HCT116 (cell line): ENCODE results near the gene EPHB2. TPM values are rescaled to one million over a fixed set of nuclear protein-coding genes. Genes with fewer than 3 reads are reported as not detected.

Source experiments
- ATAC-seq: fragments of 200-7000 bp; cut with Tn5 transposase; 2 replicates; pipeline ENCODE4 v1.9.1; 2020; ENCODE audit warnings: mild to moderate bottlenecking, moderate library complexity
- BruUV-seq: library from RNA; stranded (reverse); fragments of 400-500 nt; replicated peaks from 2 replicates; lab custom pipeline; 2021; lab: Mats Ljungman, UMichigan
- CTCF ChIA-PET: fragments of 300-600 bp; sonication (Branson Sonifier 250); formaldehyde crosslinking; loops from one replicate; lab custom pipeline; 2021; ENCODE audit warnings: antibody characterized with exemption; lab: Charles Lee
- POLR2A ChIA-PET: fragments of 300-600, 350-600 bp; sonication (Branson Sonifier 250); formaldehyde crosslinking; loops from one replicate; lab custom pipeline; 2021; ENCODE audit warnings: antibody characterized with exemption; lab: Charles Lee
- RAD21 ChIA-PET, 2 experiments: fragments of 300-600 bp; sonication (Branson Sonifier 250); formaldehyde crosslinking; loops; one replicate each; lab custom pipeline; 2023; ENCODE audit warnings: low total read pairs in 2 of 2; ENCODE audit not compliant: uncharacterized antibody in 2 of 2, unreplicated experiment in 2 of 2, low non-redundant PET in 1 of 2; lab: Charles Lee
- DNase-seq: peaks from one replicate; pipeline ENCODE4 v3.0.0-alpha.2; 2010; ENCODE audit warnings: low read depth, low spot score
- H2AFZ ChIP-seq: fragments of 200-600 bp; shearing (Covaris generic), sonication (generic); 2 replicates; pipeline ENCODE4 v1.6.1; 2017; ENCODE audit warnings: low read depth, mixed run types, mixed read lengths, antibody characterized with exemption, low read length; ENCODE audit not compliant: poor library complexity, severe bottlenecking
- H3K27ac ChIP-seq: 2 replicates; pipeline ENCODE4 v1.5.1; 2012; ENCODE audit warnings: low read depth, low read length
- H3K27me3 ChIP-seq: fragments of 200-600 bp; sonication (generic); 2 replicates; pipeline ENCODE4 v1.6.1; 2016; ENCODE audit warnings: mixed run types, low read length, mixed read lengths; ENCODE audit not compliant: insufficient read depth
- H3K36me3 ChIP-seq, 2 experiments: fragments of 200-500 bp in 1 of 2; fragments of 200-600 bp in 1 of 2; sonication (Bioruptor generic) in 1 of 2; sonication (generic) in 1 of 2; 2 replicates each; pipeline versions ENCODE4 v1.5.1 to v1.6.1; 2014 to 2016; ENCODE audit warnings: low read length in 2 of 2, inconsistent platforms in 1 of 2, mixed read lengths in 1 of 2, mixed run types in 1 of 2; ENCODE audit not compliant: insufficient read depth in 2 of 2, control insufficient read depth in 1 of 2
- H3K4me1 ChIP-seq, 2 experiments: fragments of 200-600 bp in 1 of 2; sonication (generic) in 1 of 2; 2 replicates each; pipeline versions ENCODE4 v1.5.1 to v1.6.1; 2012 to 2017; ENCODE audit warnings: low read length in 2 of 2, inconsistent platforms in 1 of 2, mild to moderate bottlenecking in 1 of 2, mixed read lengths in 1 of 2, mixed run types in 1 of 2, moderate library complexity in 1 of 2; ENCODE audit not compliant: insufficient read depth in 2 of 2, control insufficient read depth in 1 of 2
- H3K4me2 ChIP-seq: fragments of 200-600 bp; sonication (generic); 2 replicates; pipeline ENCODE4 v1.6.1; 2017; ENCODE audit warnings: mixed run types, low read length, mixed read lengths
- H3K4me3 ChIP-seq, 2 experiments: fragments of 200-600 bp in 1 of 2; sonication (generic) in 1 of 2; replicated peaks in 1 of 2; 2 replicates each; pipeline ENCODE4 v1.5.1; 2011 to 2016; ENCODE audit warnings: low read length in 2 of 2, control low read depth in 1 of 2, low read depth in 1 of 2, mild to moderate bottlenecking in 1 of 2, mixed read lengths in 1 of 2, mixed run types in 1 of 2
- H3K79me2 ChIP-seq: fragments of 200-600 bp; sonication (generic); 2 replicates; pipeline ENCODE4 v1.6.1; 2017; ENCODE audit warnings: mild to moderate bottlenecking, mixed run types, low read length, moderate library complexity, mixed read lengths; ENCODE audit not compliant: insufficient read depth
- H3K9ac ChIP-seq: fragments of 200-600 bp; sonication (generic); 2 replicates; pipeline ENCODE4 v1.6.1; 2016; ENCODE audit warnings: low read length, mixed read lengths
- H3K9me2 ChIP-seq: fragments of 200-600 bp; sonication (generic), shearing (Covaris generic); 2 replicates; pipeline ENCODE4 v1.6.1; 2017; ENCODE audit warnings: mixed run types, mild to moderate bottlenecking, moderate library complexity; ENCODE audit not compliant: insufficient read depth
- H3K9me3 ChIP-seq, 2 experiments: fragments of 200-500 bp in 1 of 2; fragments of 200-600 bp in 1 of 2; sonication (Bioruptor generic) in 1 of 2; sonication (generic) in 1 of 2; 2 replicates each; pipeline ENCODE4 v1.6.1; 2014 to 2017; ENCODE audit warnings: low read length in 2 of 2, mixed read lengths in 2 of 2, inconsistent platforms in 1 of 2, low read depth in 1 of 2, mild to moderate bottlenecking in 1 of 2, mixed run types in 1 of 2, moderate library complexity in 1 of 2; ENCODE audit not compliant: control insufficient read depth in 1 of 2, insufficient read depth in 1 of 2
- H4K20me1 ChIP-seq: fragments of 200-600 bp; sonication (generic), shearing (Covaris generic); 2 replicates; pipeline ENCODE4 v1.6.1; 2017; ENCODE audit warnings: mixed run types, mild to moderate bottlenecking, moderate library complexity; ENCODE audit not compliant: insufficient read depth
- EGR1 ChIP-seq: IDR thresholded peaks from 2 replicates; pipeline ENCODE4 v1.6.1; 2012; ENCODE audit warnings: low read depth
- ELF1 ChIP-seq: IDR thresholded peaks from 2 replicates; pipeline ENCODE4 v1.6.1; 2012; ENCODE audit warnings: low read depth, borderline replicate concordance
- EZH2phosphoT487 ChIP-seq: fragments of 200-600 bp; IDR thresholded peaks from 2 replicates; pipeline ENCODE4 v1.6.1; 2018; ENCODE audit warnings: antibody characterized with exemption, borderline replicate concordance
- JUND ChIP-seq: IDR thresholded peaks from 2 replicates; pipeline ENCODE4 v1.6.1; 2012
- POLR2A ChIP-seq: IDR thresholded peaks from 2 replicates; pipeline ENCODE4 v1.7.0; 2011; ENCODE audit warnings: borderline replicate concordance; ENCODE audit not compliant: insufficient read depth, insufficient read length; ENCODE audit errors: extremely low read depth
- RAD21 ChIP-seq: IDR thresholded peaks from 2 replicates; pipeline ENCODE4 v1.6.1; 2012; ENCODE audit warnings: low read depth, mild to moderate bottlenecking
- REST ChIP-seq: IDR thresholded peaks from 2 replicates; pipeline ENCODE4 v1.6.1; 2012; ENCODE audit warnings: low read depth
- SIN3A ChIP-seq: IDR thresholded peaks from 2 replicates; pipeline ENCODE4 v1.6.1; 2012; ENCODE audit warnings: low read depth
- SP1 ChIP-seq: IDR thresholded peaks from 2 replicates; pipeline ENCODE4 v1.6.1; 2012; ENCODE audit warnings: low read depth
- SRF ChIP-seq: IDR thresholded peaks from 2 replicates; pipeline ENCODE4 v1.6.1; 2012; ENCODE audit warnings: low read depth
- TCF7L2 ChIP-seq: IDR thresholded peaks from 2 replicates; pipeline ENCODE4 v1.7.0; 2011; ENCODE audit warnings: borderline replicate concordance, inconsistent platforms; ENCODE audit not compliant: insufficient read depth, insufficient read length; ENCODE audit errors: extremely low read depth
- ZBTB33 ChIP-seq: IDR thresholded peaks from 2 replicates; pipeline ENCODE4 v1.6.1; 2011; ENCODE audit warnings: mild to moderate bottlenecking, low read length, moderate library complexity; ENCODE audit not compliant: insufficient replicate concordance; ENCODE audit errors: extremely low read depth
- ZNF274 ChIP-seq: fragments of 200-500 bp; sonication (Bioruptor generic); IDR thresholded peaks from 2 replicates; pipeline ENCODE4 v1.6.1; 2014; ENCODE audit warnings: mild to moderate bottlenecking, low read depth, low read length, inconsistent platforms
- intact Hi-C: fragments of 100-400 bp; cut with micrococcal nuclease; formaldehyde crosslinking; loops from 2 replicates; pipeline ENCODE4 v1.10.0; 2022
- total RNA-seq: library from RNA; stranded (reverse); gene quantifications from one replicate; pipeline ENCODE4 v1.2.1, GENCODE V29; 2021; ENCODE audit not compliant: unreplicated experiment
- TF ChIP-seq, protein P1 (sequence below): IDR thresholded peaks from 2 replicates; pipeline ENCODE4 v1.6.1; 2012
- TF ChIP-seq, protein P2 (sequence below): IDR thresholded peaks from 2 replicates; pipeline ENCODE4 v1.6.1; 2012
- TF ChIP-seq, protein P3 (sequence below), 3 experiments: fragments of 200-600 bp in 1 of 3; sonication (generic) in 1 of 3; IDR thresholded peaks in 2 of 3; conservative IDR thresholded peaks in 1 of 3; 2 replicates each; pipeline ENCODE4 v1.5.1; 2012 to 2017; ENCODE audit warnings: low read depth in 2 of 3, low read length in 2 of 3, antibody characterized with exemption in 1 of 3, borderline replicate concordance in 1 of 3, control low read depth in 1 of 3, mild to moderate bottlenecking in 1 of 3, mixed read lengths in 1 of 3, mixed run types in 1 of 3, moderate library complexity in 1 of 3; ENCODE audit not compliant: insufficient read depth in 1 of 3

EPHB2 gene
- total RNA-seq, 1 experiment from 2014 or later = 19.5 TPM

GRCh38 chr1:22847709-22848108 lies 137.1 kb downstream of the EPHB2 start:
- DNase-seq = no peak
- RAD21 ChIA-PET = no interaction called here
- ATAC-seq = no peak
- intact Hi-C loops = no loop called here
- Histone ChIP-seq H3K36me3 (no peaks in the 10 kb centered on the region), H3K4me3 (no peak overlapping the region), H3K4me1 (no peaks in the 10 kb centered on the region), H3K9me2 (no peaks in the 10 kb centered on the region), H3K27me3 (no peaks in the 10 kb centered on the region), H3K9ac (no peak overlapping the region), H3K4me2 (no peak overlapping the region), H3K9me3 (no peaks in the 10 kb centered on the region), H3K79me2 (no peaks in the 10 kb centered on the region), H2AFZ (no peak overlapping the region), H3K27ac (no peak overlapping the region), H4K20me1 (no peaks in the 10 kb centered on the region)
- TF ChIP-seq POLR2A = no peak
- TF ChIP-seq, protein P1, sequence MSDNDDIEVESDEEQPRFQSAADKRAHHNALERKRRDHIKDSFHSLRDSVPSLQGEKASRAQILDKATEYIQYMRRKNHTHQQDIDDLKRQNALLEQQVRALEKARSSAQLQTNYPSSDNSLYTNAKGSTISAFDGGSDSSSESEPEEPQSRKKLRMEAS = no peak
- no peak for TF ChIP-seq EZH2phosphoT487
- no peak for TF ChIP-seq REST
- no peak for TF ChIP-seq ZNF274
- no peak for TF ChIP-seq JUND
- no peak for TF ChIP-seq ELF1
- TF ChIP-seq SRF = no peak
- TF ChIP-seq SIN3A = no peak
- TF ChIP-seq, protein P2, sequence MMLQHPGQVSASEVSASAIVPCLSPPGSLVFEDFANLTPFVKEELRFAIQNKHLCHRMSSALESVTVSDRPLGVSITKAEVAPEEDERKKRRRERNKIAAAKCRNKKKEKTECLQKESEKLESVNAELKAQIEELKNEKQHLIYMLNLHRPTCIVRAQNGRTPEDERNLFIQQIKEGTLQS = no peak
- no peak for TF ChIP-seq EGR1
- no peak for TF ChIP-seq ZBTB33
- TF ChIP-seq SP1 = no peak
- TF ChIP-seq RAD21 = no peak
- TF ChIP-seq TCF7L2 = no peak
- TF ChIP-seq, protein P3, sequence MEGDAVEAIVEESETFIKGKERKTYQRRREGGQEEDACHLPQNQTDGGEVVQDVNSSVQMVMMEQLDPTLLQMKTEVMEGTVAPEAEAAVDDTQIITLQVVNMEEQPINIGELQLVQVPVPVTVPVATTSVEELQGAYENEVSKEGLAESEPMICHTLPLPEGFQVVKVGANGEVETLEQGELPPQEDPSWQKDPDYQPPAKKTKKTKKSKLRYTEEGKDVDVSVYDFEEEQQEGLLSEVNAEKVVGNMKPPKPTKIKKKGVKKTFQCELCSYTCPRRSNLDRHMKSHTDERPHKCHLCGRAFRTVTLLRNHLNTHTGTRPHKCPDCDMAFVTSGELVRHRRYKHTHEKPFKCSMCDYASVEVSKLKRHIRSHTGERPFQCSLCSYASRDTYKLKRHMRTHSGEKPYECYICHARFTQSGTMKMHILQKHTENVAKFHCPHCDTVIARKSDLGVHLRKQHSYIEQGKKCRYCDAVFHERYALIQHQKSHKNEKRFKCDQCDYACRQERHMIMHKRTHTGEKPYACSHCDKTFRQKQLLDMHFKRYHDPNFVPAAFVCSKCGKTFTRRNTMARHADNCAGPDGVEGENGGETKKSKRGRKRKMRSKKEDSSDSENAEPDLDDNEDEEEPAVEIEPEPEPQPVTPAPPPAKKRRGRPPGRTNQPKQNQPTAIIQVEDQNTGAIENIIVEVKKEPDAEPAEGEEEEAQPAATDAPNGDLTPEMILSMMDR (IDR thresholded peaks at IDR 0.05 in 2 of 3, conservative IDR thresholded peaks at IDR 0.05 in 1 of 3; ENCODE audit: borderline replicate concordance in 1 of 3, insufficient read depth in 1 of 3, low read depth in 2 of 3, low read length in 2 of 3) = no peak
- CTCF ChIA-PET = no interaction called here
- POLR2A ChIA-PET = no interaction called here
- BruUV-seq = no TSS peak
